GM21515 (cell line): ENCODE measurements around the gene LIN7A.

Experiments used
- ATAC-seq: cut with Tn5 transposase; IDR thresholded peaks from one replicate; pipeline ENCODE4 v1.9.1; 2021; ENCODE audit not compliant: unreplicated experiment

LIN7A gene

DNA sequence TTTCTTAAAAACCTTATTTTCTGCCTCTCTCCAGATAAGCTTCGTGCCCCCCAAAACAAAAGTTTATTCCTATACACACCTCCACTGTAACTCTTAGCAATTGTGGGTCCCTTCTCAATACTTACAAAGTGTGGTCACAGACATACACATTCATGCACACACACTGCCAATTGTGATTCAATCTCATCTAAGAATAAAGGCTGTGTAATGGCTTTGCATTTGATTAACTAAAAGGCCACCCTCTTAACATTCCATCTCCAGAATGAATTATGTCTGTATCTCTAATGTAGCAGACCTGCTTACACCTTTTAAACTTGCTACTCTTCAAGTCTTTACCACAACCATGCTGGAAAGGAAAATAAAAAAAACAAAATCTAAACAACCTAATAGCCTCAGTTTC lies 171.5 kb downstream of the LIN7A start:
- no peak for ATAC-seq

DNA sequence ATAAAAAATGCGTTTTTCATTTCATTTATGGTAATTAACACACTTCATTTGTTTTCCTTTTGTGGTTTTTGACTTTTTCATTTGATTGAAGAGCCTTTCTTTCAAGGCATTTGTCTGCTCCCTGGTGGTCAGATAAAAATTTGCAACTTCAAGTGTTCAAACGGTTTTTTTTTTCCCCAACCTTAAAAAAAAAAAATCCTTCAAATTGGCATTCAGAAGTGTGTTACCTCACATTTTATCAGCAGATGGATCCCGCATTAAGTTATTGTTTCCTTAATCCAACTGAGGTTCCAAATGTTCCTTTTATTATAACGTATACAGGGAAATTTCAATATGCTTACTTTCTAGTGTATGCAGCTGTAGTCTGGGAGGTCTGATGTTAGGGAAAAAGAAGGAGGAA lies 173.9 kb downstream of the LIN7A start:
- peak; percentile 36 for ATAC-seq

DNA sequence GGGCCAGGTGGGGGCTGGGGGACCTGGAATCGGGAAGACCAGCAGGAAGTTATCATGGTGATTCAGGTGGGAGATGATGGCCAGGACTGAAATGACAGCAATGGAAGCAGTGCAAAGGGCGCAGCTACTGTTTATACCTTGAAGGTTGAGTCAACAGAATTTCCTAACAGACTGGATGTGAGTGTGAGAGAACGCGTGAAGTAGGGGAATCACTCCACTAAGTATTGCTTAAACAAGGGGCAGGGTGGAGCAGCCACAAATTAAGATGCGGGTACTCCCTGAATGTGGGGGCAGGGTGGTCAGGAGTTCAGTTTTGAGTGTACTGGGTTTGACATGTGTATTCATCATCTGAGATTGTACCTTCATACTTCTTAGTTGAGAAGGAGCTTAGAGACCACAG lies 175.9 kb downstream of the LIN7A start:
- ATAC-seq: no peak

DNA sequence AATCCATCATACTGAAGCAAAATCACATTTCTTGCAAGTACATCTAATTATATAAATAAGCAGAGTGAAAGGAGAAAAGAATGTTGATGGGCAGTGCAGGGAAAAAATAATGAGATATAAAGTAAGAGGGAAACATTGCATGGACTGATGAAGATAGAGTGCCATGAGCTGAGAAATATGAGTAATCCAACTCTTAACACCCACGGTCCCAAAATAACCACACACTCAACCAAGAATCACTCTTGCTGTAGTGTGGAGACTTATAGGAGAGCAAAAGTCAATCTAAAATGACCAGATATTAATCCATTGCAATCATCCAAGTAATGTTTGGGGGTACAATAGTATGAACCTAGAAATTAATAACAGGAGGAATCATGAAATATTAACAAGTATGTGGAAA lies 180.9 kb downstream of the LIN7A start:
- no peak for ATAC-seq

DNA sequence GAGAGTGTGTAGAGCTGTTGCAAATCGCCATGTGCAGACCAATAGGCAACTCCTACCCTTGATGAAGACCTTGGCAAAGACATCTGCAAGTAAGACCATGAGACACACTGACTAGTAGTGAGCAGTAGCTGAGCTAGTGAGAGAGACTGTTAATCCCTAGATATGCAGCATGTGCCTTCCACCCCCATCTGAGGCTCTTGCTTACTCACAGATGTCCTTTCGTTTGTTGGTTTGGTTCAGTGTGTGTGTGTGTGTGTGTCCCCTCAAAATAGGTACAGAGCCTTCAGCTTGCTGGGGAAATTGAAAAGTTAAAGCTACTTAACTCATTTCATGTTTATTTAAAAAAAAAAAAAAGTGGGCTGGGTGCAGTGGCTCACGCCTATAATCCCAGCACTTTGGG lies 183.5 kb downstream of the LIN7A start:
- ATAC-seq: no peak

DNA sequence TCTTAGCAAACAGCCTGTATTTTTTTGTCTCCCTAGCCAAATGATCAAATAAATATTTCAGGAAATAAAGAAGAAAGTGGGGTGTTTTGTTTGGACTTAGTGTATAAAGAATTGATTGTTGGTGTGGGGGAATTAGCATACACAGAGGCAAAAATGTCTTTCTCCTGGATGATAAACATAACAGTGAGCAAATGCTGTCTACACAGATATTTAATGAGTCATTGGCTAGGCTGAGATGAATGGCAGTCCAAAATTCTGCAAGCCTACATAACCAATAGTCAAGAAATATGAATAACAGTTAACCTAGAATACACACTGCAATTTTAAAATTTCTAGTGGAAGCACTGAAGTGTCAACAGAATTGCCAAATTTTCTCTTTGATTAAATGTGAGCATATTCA lies 185.3 kb downstream of the LIN7A start:
- no peak for ATAC-seq

DNA sequence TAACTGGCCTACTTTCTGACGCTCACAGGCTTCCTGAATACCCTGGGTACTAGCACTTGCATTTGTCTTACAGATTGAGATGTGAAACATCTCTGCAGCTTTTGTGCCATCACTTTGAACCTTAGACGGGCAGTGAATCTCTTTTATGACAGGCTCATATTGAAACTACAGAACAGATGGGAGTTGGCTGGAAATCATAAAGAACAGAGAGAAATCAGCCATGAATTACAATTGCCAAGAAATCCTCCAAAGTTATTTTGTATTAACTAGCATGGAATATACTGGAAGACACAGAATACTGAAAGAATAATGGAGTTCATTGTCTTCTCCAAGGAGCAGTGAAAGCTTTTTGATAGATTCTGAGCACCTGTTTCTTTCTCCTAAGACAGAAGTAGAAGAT lies 188.3 kb downstream of the LIN7A start:
- no peak for ATAC-seq

DNA sequence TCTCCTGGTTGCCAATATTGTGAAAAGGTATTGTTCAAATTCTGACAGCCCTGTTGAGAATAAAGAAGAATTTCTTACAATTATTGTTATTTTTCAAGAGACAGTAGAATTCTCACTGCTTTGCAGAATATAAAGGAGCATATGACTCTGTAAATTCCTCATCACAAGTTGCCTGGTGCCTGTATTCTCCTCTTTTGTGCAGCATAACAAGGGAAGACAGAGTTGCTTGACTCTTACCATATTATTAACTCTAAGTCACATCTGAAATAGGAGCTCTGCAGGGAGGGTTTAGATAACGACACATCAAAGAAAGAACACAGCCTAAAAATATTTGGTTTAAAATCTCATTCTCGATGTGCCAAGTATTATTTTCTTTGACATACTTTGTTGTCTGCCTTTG lies 189.9 kb downstream of the LIN7A start:
- no peak for ATAC-seq

DNA sequence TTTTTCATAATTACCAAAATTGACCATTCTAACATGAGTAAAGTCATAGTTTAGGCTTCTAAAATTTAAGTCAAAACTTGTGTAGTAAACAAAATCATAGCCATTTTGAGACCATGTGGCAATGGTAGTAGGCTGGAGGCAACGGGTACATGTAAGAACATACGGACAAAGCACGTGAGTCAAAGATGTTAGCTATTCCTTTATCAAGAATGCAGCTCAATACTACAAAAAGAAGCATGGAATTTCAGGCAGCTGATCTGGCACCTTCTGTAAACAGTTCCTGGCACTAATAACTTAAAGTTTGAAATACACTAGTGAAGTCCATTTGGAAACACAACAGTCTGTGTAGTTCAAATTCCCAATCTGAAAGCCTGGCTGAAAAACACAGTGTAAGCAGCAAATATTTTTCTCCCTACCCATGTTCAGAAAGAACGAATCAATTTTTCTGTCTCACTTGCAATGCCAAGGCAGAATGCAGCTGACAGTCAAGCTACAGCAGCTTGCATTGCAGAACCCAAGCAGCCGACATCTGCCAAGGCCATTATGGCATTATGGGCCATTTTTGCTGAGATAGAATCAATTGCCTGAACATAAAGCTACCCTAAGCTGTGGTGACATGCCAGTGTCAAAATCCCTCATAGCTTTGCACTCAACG lies 191.8 kb downstream of the LIN7A start:
- ATAC-seq: no peak
